ENCODE data around the gene MGAT4D. TPM values are rescaled to one million over a fixed set of nuclear protein-coding genes. Genes with fewer than 3 reads are reported as not detected.

Gene MGAT4D
- total RNA-seq, 4 donors from 2014 or later = not detected

DNA sequence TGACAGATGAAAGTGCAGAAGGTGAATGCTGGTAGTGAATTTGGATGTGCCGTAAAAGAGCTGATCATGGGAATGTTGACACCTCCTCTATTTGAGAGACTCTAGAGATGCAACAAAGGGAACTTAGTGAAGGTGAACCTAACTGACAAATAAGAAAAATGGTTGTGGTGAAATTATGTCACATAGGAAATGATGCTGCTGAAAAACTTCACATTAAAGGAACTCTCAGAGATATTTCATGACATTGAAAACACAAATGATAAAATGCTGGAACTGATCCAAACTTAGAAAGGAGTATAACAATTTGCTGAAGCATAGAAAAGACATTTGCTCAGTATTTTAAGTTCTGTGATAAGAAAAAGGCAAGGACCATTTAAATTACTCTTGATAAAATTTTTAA is 31.9 kb downstream of the MGAT4D start:
- WGBS, 2 donors = 44 to 83% methylated on average over 1 of the region's 1 CpG
- DNase-seq = no peak

DNA sequence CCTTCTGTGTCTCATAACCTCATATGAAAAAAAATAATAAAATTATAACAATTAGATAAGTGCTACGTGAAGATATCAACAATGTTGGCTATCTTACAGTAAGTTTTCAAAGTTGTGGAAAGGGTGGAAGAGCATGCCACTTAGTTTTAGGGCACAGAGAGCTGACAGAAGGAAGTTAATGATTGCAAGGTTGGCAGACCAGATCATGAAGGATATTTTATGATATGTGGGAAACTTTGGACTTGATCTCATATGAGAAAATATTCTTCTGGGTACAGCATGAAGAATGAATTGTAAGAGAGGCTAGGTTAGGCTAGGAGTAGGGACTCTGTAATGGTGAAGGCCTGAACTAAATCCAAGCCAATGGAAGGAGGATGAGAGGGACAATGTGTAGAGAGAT is 34.5 kb downstream of the MGAT4D start:
- TF ChIP-seq, protein P1, sequence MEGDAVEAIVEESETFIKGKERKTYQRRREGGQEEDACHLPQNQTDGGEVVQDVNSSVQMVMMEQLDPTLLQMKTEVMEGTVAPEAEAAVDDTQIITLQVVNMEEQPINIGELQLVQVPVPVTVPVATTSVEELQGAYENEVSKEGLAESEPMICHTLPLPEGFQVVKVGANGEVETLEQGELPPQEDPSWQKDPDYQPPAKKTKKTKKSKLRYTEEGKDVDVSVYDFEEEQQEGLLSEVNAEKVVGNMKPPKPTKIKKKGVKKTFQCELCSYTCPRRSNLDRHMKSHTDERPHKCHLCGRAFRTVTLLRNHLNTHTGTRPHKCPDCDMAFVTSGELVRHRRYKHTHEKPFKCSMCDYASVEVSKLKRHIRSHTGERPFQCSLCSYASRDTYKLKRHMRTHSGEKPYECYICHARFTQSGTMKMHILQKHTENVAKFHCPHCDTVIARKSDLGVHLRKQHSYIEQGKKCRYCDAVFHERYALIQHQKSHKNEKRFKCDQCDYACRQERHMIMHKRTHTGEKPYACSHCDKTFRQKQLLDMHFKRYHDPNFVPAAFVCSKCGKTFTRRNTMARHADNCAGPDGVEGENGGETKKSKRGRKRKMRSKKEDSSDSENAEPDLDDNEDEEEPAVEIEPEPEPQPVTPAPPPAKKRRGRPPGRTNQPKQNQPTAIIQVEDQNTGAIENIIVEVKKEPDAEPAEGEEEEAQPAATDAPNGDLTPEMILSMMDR (IDR thresholded peaks at IDR 0.05) = no peak
- TF ChIP-seq POLR2A (IDR thresholded peaks at IDR 0.05) = no peak
- Histone ChIP-seq H3K4me1 (no peaks in the 10 kb centered on the region), H3K9me3 (no peaks in the 10 kb centered on the region), H3K27ac (no peak overlapping the region), H3K27me3 (no peaks in the 10 kb centered on the region), H3K4me3 (replicated peaks in 1 of 3) (no peak overlapping the region), H3K36me3 (no peaks in the 10 kb centered on the region)
- no peak for DNase-seq
- intact Hi-C loops (cut with DNase I) = no loop called here
- WGBS, 2 donors = 86 to 88% methylated on average over 1 of the region's 1 CpG

More for the DNA sequence above, 31.9 kb downstream of the MGAT4D start:
- intact Hi-C loops (cut with DNase I) = no loop called here
- Histone ChIP-seq H3K27me3 (no peaks in the 10 kb centered on the region), H3K36me3 (no peaks in the 10 kb centered on the region), H3K4me3 (replicated peaks in 1 of 3) (no peak overlapping the region), H3K4me1 (no peaks in the 10 kb centered on the region), H3K9me3 (no peaks in the 10 kb centered on the region), H3K27ac (no peak overlapping the region)
- TF ChIP-seq POLR2A (IDR thresholded peaks at IDR 0.05) = no peak
- TF ChIP-seq, protein P1 (IDR thresholded peaks at IDR 0.05) = no peak

DNA sequence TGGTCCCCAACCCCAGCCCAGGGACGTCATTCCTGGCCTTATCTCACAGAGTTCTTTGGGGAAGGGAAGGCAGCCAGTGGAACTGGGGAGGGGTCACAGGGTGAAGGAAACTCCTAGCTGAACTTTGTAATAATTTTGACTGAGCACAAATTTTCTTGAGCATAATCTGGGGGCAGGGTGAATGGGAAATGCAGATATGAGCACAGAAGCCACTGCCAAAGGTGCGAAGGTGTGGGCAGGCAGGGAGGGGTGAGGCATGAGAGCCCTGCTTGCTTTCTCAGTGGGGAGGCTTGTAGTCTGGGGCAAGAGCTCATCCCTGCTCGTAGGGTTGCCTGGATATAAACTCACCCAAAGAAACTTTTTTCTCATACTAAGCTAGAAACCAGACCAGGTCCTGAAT is 34.9 kb downstream of the MGAT4D start:
- no peak overlapping the region for H3K27ac ChIP-seq
- intact Hi-C loops (cut with DNase I) = no loop called here
- no peaks in the 10 kb centered on the region for H3K36me3 ChIP-seq
- no peak for DNase-seq
- H3K4me1 ChIP-seq = no peaks in the 10 kb centered on the region
- 73 to 84% methylated on average over 3 of the region's 3 CpGs for WGBS, 2 donors
- TF ChIP-seq POLR2A (IDR thresholded peaks at IDR 0.05) = no peak
- TF ChIP-seq, protein P1 (IDR thresholded peaks at IDR 0.05) = no peak
- no peak overlapping the region for H3K4me3 ChIP-seq (replicated peaks in 1 of 3)
- no peaks in the 10 kb centered on the region for H3K27me3 ChIP-seq
- H3K9me3 ChIP-seq = no peaks in the 10 kb centered on the region

DNA sequence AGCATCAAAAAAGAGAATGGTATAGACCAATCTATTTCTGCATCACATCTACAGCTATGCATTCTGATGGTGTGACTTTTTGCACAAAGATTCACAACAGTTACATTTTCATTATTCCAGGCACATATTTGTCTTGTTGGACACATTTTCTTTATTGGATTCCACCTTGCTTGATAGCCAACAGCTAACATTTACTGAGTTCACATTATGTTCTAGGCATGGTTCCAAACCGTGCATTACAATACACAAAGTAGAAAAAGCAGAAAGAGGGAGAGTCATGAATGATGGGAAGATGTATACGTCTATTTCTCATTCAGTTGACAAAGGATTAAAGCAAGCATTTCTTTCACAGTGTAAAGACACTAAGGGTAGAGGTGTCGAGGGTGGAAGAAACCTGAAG is 47.7 kb downstream of the MGAT4D start:
- no peak for DNase-seq
- Histone ChIP-seq H3K9me3 (no peaks in the 10 kb centered on the region), H3K27ac (no peak overlapping the region), H3K4me1 (no peaks in the 10 kb centered on the region), H3K27me3 (no peaks in the 10 kb centered on the region), H3K36me3 (no peaks in the 10 kb centered on the region), H3K4me3 (replicated peaks in 1 of 3) (no peak overlapping the region)
- 72 to 78% methylated on average over 3 of the region's 3 CpGs for WGBS, 2 donors
- TF ChIP-seq, protein P1 (IDR thresholded peaks at IDR 0.05) = no peak
- TF ChIP-seq POLR2A (IDR thresholded peaks at IDR 0.05) = no peak
- intact Hi-C loops (cut with DNase I) = no loop called here

DNA sequence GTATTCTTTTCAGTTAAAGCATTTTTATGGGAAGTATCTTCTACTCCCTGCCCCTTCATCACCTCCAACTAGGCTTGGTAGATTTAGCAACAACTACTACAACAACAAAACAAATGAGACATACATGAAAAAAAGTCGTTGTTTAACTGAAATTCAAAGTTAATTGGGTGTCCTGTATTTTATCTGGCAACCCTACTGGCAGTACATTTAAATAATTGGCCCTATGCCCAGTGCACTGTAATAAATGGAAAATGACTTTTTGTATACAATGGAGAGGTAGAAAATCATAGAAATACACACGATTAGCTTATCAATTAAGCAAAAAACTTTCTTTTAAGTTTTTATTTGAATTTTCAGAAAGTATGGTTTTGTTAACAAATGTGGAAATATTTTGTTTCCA is 49.3 kb downstream of the MGAT4D start:
- 46 to 49% methylated on average over 2 of the region's 2 CpGs for WGBS, 2 donors
- H3K36me3 ChIP-seq = no peaks in the 10 kb centered on the region
- H3K9me3 ChIP-seq = no peaks in the 10 kb centered on the region
- H3K27ac ChIP-seq = no peak overlapping the region
- no peak overlapping the region for H3K4me3 ChIP-seq (replicated peaks in 1 of 3)
- H3K4me1 ChIP-seq = no peaks in the 10 kb centered on the region
- no peak for DNase-seq
- intact Hi-C loops (cut with DNase I) = no loop called here
- no peaks in the 10 kb centered on the region for H3K27me3 ChIP-seq
- no peak for TF ChIP-seq POLR2A (IDR thresholded peaks at IDR 0.05)
- TF ChIP-seq, protein P1 (IDR thresholded peaks at IDR 0.05) = no peak

All from thyroid gland (tissue), 4 donors.